ENCODE data around the gene SNRPA. TPM values are rescaled to one million over a fixed set of nuclear protein-coding genes. Genes with fewer than 3 reads are reported as not detected.

Gene SNRPA
- total RNA-seq, 4 donors from 2014 or later, result 47.3 to 69.1 (median 57.6) TPM

DNA sequence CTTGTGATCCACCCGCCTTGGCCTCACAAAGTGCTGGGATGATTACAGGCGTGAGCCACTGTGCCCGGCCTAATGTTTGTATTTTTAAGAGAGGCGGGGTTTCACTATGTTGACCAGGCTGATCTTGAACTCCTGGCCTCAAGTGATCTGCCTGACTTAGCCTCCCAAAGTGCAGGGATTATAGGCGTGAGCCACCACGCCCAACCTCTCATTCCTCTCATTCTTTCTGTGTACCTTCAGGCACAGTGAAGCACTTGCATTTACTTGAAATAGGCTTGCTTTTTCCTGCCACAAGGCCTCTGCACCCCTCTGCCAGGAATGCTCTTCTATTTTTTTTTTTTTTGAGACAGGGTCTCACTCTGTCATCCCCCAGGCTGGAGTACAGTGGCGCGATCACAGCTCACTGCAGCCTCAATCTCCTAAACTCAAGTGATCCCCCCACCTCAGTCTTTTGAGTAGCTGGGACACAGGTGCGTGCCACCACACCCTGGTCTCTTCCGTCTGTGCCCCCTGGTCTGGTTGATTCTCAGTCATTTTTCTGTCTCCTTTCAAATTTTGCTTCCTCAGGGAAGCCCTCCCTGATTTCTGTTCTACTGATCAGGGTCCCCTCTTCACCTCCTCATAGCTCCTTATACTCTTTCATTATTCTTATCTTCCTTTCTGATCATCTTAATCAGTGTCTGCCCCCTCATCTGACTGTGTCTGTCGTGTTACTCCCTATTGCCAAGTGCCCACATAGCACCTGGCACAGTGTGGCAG is 15.8 kb upstream of the SNRPA start:
- intact Hi-C loops (cut with DNase I), result no loop called here
- WGBS, result 89% methylated on average over 11 of the region's 11 CpGs
- no peak overlapping the region for H3K4me3 ChIP-seq
- DNase-seq (ENCODE audit: extremely low spot score), result no peak
- no peaks in the 10 kb centered on the region for H3K9me3 ChIP-seq
- H3K36me3 ChIP-seq, result peaks cover 79 to 100% (median 99%) of the 10 kb centered on the region in 4 donors
- no peak overlapping the region for H3K27ac ChIP-seq (replicated peaks in 1 of 4)
- TF ChIP-seq POLR2AphosphoS5 (IDR thresholded peaks at IDR 0.05) (no peak), EP300 (IDR thresholded peaks at IDR 0.05) (no peak), POLR2A (IDR thresholded peaks at IDR 0.05; ENCODE audit: low read depth) (no peak)
- TF ChIP-seq, protein P1, sequence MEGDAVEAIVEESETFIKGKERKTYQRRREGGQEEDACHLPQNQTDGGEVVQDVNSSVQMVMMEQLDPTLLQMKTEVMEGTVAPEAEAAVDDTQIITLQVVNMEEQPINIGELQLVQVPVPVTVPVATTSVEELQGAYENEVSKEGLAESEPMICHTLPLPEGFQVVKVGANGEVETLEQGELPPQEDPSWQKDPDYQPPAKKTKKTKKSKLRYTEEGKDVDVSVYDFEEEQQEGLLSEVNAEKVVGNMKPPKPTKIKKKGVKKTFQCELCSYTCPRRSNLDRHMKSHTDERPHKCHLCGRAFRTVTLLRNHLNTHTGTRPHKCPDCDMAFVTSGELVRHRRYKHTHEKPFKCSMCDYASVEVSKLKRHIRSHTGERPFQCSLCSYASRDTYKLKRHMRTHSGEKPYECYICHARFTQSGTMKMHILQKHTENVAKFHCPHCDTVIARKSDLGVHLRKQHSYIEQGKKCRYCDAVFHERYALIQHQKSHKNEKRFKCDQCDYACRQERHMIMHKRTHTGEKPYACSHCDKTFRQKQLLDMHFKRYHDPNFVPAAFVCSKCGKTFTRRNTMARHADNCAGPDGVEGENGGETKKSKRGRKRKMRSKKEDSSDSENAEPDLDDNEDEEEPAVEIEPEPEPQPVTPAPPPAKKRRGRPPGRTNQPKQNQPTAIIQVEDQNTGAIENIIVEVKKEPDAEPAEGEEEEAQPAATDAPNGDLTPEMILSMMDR (IDR thresholded peaks at IDR 0.05), result no peak
- peaks cover 2 to 10% (median 10%) of the 10 kb centered on the region in 4 donors for H3K4me1 ChIP-seq
- H3K27me3 ChIP-seq, result no peaks in the 10 kb centered on the region

DNA sequence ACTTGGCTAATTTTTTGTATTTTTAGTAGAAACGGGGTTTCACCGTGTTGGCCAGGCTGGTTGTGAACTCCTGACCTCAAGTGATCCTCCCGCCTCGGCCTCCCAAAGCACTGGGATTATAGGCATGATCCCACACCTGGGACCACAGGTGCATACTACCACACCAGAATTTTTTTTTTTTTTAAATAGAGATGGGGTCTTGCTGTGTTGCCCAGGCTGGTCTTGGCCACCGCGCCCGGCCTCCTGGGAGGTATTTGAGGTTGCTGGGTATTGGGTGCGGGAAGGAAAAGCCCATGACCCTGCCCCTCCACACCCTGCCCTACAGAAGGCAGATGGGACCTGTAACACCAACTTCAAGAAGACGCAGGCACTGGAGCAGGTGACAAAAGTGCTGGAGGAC is 14.3 kb upstream of the SNRPA start:
- Histone ChIP-seq H3K27me3 (no peaks in the 10 kb centered on the region), H3K36me3 (peaks cover 71 to 98% (median 91%) of the 10 kb centered on the region in 4 donors), H3K4me1 (peaks cover 12 to 25% (median 23%) of the 10 kb centered on the region in 4 donors), H3K27ac (replicated peaks in 1 of 4) (no peak overlapping the region), H3K9me3 (no peaks in the 10 kb centered on the region), H3K4me3 (no peak overlapping the region)
- intact Hi-C loops (cut with DNase I), result no loop called here
- 86% methylated on average over 9 of the region's 9 CpGs for WGBS
- TF ChIP-seq POLR2A (IDR thresholded peaks at IDR 0.05; ENCODE audit: low read depth) (no peak), EP300 (IDR thresholded peaks at IDR 0.05) (no peak), POLR2AphosphoS5 (IDR thresholded peaks at IDR 0.05) (no peak)
- TF ChIP-seq, protein P1 (IDR thresholded peaks at IDR 0.05), result no peak
- no peak for DNase-seq (ENCODE audit: extremely low spot score)

DNA sequence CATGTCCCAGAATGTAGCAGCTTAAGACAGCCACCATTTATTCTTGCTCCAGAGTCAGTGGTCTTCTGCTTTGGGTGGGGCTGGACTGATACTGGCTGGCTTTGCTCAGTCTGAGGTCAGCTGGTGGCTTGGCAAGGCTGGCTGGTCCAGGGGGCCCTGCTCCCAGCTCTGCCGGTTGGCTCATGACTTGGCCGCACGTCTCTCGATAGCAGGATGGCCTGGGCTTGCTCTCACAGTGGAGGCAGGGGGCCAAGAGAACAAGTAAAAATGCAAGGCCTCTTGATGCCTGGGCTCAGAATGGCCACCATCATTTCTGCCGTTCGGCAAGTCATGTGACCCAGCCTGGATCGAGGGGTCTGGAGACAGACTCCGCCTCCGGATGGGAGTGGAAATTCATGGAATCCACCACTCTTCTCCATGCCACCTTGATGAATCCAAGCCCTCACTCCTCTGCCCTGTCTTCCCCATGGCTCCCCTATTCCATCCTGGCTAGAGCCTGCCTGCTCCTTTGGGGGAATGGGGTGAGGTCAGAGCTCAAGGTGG is 13.8 kb upstream of the SNRPA start:
- no CpG with 5 or more reads among the region's 9 CpGs for WGBS
- H3K4me1 ChIP-seq, result peaks cover 13 to 26% (median 24%) of the 10 kb centered on the region in 4 donors
- H3K36me3 ChIP-seq, result peaks cover 71 to 94% (median 88%) of the 10 kb centered on the region in 4 donors
- no peak for DNase-seq (ENCODE audit: extremely low spot score)
- intact Hi-C loops (cut with DNase I), result no loop called here
- no peaks in the 10 kb centered on the region for H3K27me3 ChIP-seq
- TF ChIP-seq EP300 (IDR thresholded peaks at IDR 0.05) (no peak), POLR2A (IDR thresholded peaks at IDR 0.05; ENCODE audit: low read depth) (no peak), POLR2AphosphoS5 (IDR thresholded peaks at IDR 0.05) (no peak)
- TF ChIP-seq, protein P1 (IDR thresholded peaks at IDR 0.05), result no peak
- H3K9me3 ChIP-seq, result no peaks in the 10 kb centered on the region
- H3K4me3 ChIP-seq, result no peak overlapping the region
- no peak overlapping the region for H3K27ac ChIP-seq (replicated peaks in 1 of 4)

DNA sequence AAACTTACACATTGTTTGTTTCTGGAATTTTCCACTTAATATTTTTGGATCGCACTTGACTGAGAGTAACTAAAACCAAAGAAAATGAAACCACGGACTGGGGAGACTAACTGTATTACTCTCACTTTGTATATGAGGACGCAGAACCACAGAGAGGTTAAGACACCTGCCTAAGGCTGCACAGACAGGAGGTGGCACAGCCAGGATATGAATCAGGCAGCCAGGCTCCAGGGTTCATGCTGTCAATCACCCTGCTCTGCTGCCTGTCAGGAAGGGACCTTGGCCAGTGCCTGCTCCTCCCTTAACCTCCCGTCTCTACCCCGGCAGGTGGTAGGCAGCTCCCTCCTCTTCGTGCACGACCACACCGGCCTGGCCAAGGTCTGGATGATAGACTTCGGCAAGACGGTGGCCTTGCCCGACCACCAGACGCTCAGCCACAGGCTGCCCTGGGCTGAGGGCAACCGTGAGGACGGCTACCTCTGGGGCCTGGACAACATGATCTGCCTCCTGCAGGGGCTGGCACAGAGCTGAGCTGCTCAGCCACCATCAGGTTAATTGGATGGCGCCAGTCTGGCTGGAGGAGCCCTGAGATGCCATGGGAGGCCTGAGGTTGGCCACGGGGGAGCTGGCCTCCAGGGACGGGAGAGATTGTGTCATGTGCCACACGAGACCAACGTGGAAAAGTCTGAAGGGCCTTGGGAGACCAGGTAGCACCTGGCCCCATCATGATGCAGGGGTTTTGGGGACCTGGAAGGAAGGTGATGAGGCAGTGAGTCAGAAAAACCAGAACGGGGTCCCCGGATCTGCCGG is 11.8 kb upstream of the SNRPA start:
- WGBS, result 84% methylated on average over 11 of the region's 22 CpGs
- no peaks in the 10 kb centered on the region for H3K9me3 ChIP-seq
- no peak overlapping the region for H3K4me3 ChIP-seq
- peak overlapping the region; percentile 46 to 77 (median 62) for H3K27ac ChIP-seq (replicated peaks in 1 of 4)
- H3K4me1 ChIP-seq, result peaks cover 13 to 26% (median 24%) of the 10 kb centered on the region in 4 donors
- intact Hi-C loops (cut with DNase I), result no loop called here
- peaks cover 51 to 84% (median 70%) of the 10 kb centered on the region in 4 donors for H3K36me3 ChIP-seq
- TF ChIP-seq POLR2A (IDR thresholded peaks at IDR 0.05; ENCODE audit: low read depth), result no peak
- TF ChIP-seq POLR2AphosphoS5 (IDR thresholded peaks at IDR 0.05), result no peak
- TF ChIP-seq EP300 (IDR thresholded peaks at IDR 0.05), result no peak
- TF ChIP-seq, protein P1 (IDR thresholded peaks at IDR 0.05), result no peak
- DNase-seq (ENCODE audit: extremely low spot score), result no peak
- no peaks in the 10 kb centered on the region for H3K27me3 ChIP-seq

All from esophagus muscularis mucosa (tissue), 4 donors.